Suprapubic skin (tissue), 4 donors: ENCODE data around the gene MYOM3. TPM values are rescaled to one million over a fixed set of nuclear protein-coding genes. Genes with fewer than 3 reads are reported as not detected.
A peak's percentile ranks its signal among the peaks of the same experiment; 100 is the strongest.

Source experiments
- DNase-seq, 2 donors: peaks; one replicate each; pipeline ENCODE4 v3.0.0-alpha.2; 2019; ENCODE audit warnings: low spot score in 2 of 2
- H3K27ac ChIP-seq: fragments of 200-600 bp; sonication (generic); one replicate; pipeline ENCODE4 v1.5.1; 2019
- H3K27me3 ChIP-seq: fragments of 200-600 bp; sonication (generic); one replicate; pipeline ENCODE4 v1.5.1; 2019
- H3K36me3 ChIP-seq: fragments of 200-600 bp; sonication (generic); one replicate; pipeline ENCODE4 v1.5.1; 2019
- H3K4me1 ChIP-seq: fragments of 200-600 bp; sonication (generic); one replicate; pipeline ENCODE4 v1.5.1; 2019
- H3K4me3 ChIP-seq: fragments of 200-600 bp; sonication (generic); one replicate; pipeline ENCODE4 v1.5.1; 2019; ENCODE audit warnings: mild to moderate bottlenecking
- H3K9me3 ChIP-seq: fragments of 200-600 bp; sonication (generic); one replicate; pipeline ENCODE4 v1.5.1; 2019
- EP300 ChIP-seq: sonication (generic); formaldehyde crosslinking; IDR thresholded peaks from one replicate; pipeline ENCODE4 v1.6.1; 2017; ENCODE audit warnings: antibody characterized with exemption
- POLR2A ChIP-seq, 2 donors: fragments of 450-650 bp; IDR thresholded peaks; one replicate each; pipeline ENCODE4 v1.6.1; 2017; ENCODE audit warnings: antibody characterized with exemption in 2 of 2, mild to moderate bottlenecking in 2 of 2, moderate library complexity in 2 of 2
- POLR2AphosphoS5 ChIP-seq, 3 donors: sonication (generic); formaldehyde crosslinking; IDR thresholded peaks; one replicate each; pipeline ENCODE4 v1.6.1; 2017; ENCODE audit warnings: antibody characterized with exemption in 3 of 3
- WGBS: methylation state at CpG from one replicate; pipeline ENCODE4 v1.1.5; 2018; 5-methylcytosine and 5-hydroxymethylcytosine counted together
- total RNA-seq, 4 donors: library from RNA; depleted of rRNA; stranded (reverse); fragments of >200 nt; gene quantifications; one replicate each; pipeline ENCODE4 v1.1.0, GENCODE V29; 2016
- TF ChIP-seq, protein P1 (sequence below), 2 donors: fragments of 200-600 bp in 1 of 2; fragments of 450-650 bp in 1 of 2; sonication (generic) in 1 of 2; IDR thresholded peaks; one replicate each; pipeline ENCODE4 v1.5.1; 2016 to 2019; ENCODE audit warnings: antibody characterized with exemption in 2 of 2, mild to moderate bottlenecking in 1 of 2, moderate library complexity in 1 of 2

MYOM3 gene
- total RNA-seq, 4 donors from 2014 or later, result 1.5 to 2.3 (median 2.1) TPM

DNA sequence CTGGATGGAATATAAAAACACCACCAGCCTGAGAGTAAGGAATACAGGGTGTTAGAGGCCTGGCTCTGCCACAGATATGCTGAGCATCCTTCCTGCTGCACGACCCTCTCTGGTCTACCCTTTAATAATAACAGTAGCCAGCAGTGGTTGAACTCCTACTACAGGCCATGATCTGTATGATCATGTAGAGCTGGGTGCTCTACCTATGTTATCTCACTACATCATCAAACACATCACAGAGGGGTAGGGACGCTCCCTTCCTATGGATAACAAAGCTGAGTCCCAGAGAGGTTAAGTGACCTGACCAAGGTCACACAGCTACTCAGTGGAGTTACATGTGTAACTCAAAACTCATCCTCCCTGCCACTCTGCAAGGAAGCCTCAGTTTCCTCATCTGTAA lies 13.0 kb upstream of the MYOM3 start:
- TF ChIP-seq, protein P1, sequence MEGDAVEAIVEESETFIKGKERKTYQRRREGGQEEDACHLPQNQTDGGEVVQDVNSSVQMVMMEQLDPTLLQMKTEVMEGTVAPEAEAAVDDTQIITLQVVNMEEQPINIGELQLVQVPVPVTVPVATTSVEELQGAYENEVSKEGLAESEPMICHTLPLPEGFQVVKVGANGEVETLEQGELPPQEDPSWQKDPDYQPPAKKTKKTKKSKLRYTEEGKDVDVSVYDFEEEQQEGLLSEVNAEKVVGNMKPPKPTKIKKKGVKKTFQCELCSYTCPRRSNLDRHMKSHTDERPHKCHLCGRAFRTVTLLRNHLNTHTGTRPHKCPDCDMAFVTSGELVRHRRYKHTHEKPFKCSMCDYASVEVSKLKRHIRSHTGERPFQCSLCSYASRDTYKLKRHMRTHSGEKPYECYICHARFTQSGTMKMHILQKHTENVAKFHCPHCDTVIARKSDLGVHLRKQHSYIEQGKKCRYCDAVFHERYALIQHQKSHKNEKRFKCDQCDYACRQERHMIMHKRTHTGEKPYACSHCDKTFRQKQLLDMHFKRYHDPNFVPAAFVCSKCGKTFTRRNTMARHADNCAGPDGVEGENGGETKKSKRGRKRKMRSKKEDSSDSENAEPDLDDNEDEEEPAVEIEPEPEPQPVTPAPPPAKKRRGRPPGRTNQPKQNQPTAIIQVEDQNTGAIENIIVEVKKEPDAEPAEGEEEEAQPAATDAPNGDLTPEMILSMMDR (IDR thresholded peaks at IDR 0.05), result no peak
- TF ChIP-seq POLR2AphosphoS5 (IDR thresholded peaks at IDR 0.05), result no peak
- no peak for TF ChIP-seq EP300
- no peak for TF ChIP-seq POLR2A (IDR thresholded peaks at IDR 0.05)
- WGBS, result 81% methylated on average over 2 of the region's 2 CpGs

DNA sequence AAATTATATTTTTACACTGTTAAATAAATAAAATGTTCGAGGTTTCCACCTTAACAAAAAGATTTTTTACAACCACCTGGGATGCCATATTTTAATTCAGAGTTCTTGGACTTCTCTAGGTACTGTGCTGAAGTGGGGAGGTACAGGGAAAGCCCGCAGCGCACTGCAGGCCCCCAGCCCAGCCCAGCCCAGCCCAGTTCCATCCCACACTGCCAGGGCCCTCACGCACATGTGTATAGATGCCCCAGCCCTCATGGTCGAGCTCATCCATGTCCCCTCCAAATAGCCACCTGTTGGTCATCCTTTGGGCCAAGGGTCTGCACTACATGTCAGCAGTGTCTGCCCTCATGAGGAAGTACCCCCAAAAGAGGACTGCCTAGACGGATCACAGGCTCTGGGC lies 11.7 kb upstream of the MYOM3 start:
- 84% methylated on average over 6 of the region's 6 CpGs for WGBS
- no peaks in the 10 kb centered on the region for H3K9me3 ChIP-seq
- peaks cover 30% of the 10 kb centered on the region for H3K4me1 ChIP-seq
- no peak for TF ChIP-seq EP300
- TF ChIP-seq POLR2AphosphoS5 (IDR thresholded peaks at IDR 0.05), result no peak
- TF ChIP-seq, protein P1 (IDR thresholded peaks at IDR 0.05), result no peak
- TF ChIP-seq POLR2A (IDR thresholded peaks at IDR 0.05), result no peak
- peaks cover 6% of the 10 kb centered on the region for H3K36me3 ChIP-seq
- DNase-seq, result no peak
- H3K27ac ChIP-seq, result no peak overlapping the region
- no peaks in the 10 kb centered on the region for H3K27me3 ChIP-seq
- no peak overlapping the region for H3K4me3 ChIP-seq

More for the DNA sequence above, 13.0 kb upstream of the MYOM3 start:
- Histone ChIP-seq H3K36me3 (peaks cover 6% of the 10 kb centered on the region), H3K27me3 (no peaks in the 10 kb centered on the region), H3K27ac (no peak overlapping the region), H3K4me1 (peaks cover 16% of the 10 kb centered on the region), H3K9me3 (no peaks in the 10 kb centered on the region), H3K4me3 (no peak overlapping the region)
- DNase-seq, result no peak

DNA sequence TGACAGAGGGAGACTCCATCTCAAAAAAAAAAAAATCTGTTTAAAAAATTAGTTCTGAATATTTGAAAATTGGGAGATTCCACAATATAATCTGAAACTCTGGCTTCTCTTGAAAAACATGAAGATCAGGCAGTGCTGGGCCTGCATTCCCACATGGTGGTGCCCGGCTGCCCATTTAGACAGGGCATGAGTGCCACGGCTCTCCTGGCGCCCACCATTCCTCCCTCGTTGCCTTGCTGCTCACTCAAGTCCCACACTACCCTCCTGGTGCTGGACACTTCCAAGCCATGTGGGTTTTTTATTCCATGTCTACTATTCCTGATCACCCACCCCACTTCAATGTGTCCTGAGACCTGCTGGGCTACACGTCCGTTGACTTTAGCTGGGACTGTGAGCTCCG lies 10.8 kb upstream of the MYOM3 start:
- H3K27ac ChIP-seq, result no peak overlapping the region
- peaks cover 6% of the 10 kb centered on the region for H3K36me3 ChIP-seq
- DNase-seq, result no peak
- H3K9me3 ChIP-seq, result no peaks in the 10 kb centered on the region
- H3K27me3 ChIP-seq, result no peaks in the 10 kb centered on the region
- H3K4me1 ChIP-seq, result peaks cover 38% of the 10 kb centered on the region
- WGBS, result 85% methylated on average over 7 of the region's 7 CpGs
- TF ChIP-seq EP300, result no peak
- no peak for TF ChIP-seq POLR2A (IDR thresholded peaks at IDR 0.05)
- TF ChIP-seq, protein P1 (IDR thresholded peaks at IDR 0.05), result no peak
- no peak for TF ChIP-seq POLR2AphosphoS5 (IDR thresholded peaks at IDR 0.05)
- H3K4me3 ChIP-seq, result no peak overlapping the region

DNA sequence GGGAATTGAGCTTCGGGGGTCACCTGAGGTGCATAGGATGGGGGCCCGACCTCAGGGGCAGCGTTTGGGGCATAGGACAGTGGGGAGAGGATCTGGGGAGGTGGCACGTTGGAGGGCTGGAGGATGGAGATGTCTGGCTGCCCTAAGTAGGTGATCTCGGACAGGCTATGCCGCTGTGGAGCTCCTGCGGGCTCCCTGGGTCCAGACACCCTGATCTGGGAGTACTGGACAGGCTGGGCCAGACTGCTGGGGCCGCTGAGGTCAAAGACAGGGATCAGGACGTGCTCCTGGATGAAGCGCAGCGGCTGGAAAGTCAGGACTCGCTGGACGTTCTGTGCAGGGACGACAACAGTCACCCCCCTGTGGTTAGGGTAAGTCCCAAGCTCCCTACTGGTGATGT lies 9.5 kb upstream of the MYOM3 start:
- TF ChIP-seq POLR2AphosphoS5 (IDR thresholded peaks at IDR 0.05) (no peak), POLR2A (IDR thresholded peaks at IDR 0.05) (no peak), EP300 (no peak)
- TF ChIP-seq, protein P1 (IDR thresholded peaks at IDR 0.05), result no peak
- H3K27ac ChIP-seq, result no peak overlapping the region
- no peak overlapping the region for H3K4me3 ChIP-seq
- no peak for DNase-seq
- H3K36me3 ChIP-seq, result no peaks in the 10 kb centered on the region
- H3K4me1 ChIP-seq, result peaks cover 44% of the 10 kb centered on the region
- no peaks in the 10 kb centered on the region for H3K27me3 ChIP-seq
- H3K9me3 ChIP-seq, result no peaks in the 10 kb centered on the region
- 84% methylated on average over 14 of the region's 14 CpGs for WGBS

DNA sequence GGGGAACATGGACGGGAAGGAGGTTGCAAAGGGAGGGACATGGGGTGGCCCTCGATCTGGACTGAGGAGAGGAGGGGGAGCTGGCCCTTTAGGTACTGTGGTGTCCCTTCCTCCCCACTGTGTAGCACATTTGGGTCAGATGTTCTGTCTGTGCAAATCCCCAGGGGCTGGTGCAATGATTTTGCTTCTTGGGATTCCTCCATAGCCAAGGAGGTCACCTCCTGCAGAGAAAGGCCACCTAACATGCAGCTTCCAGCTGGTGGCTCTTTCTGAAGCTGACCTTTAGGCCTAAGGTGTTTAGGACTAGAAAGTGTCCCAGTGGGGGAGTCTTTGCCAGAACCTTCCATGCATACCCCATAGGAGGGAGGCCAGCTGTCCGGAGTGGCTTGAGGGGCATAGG lies 9.0 kb upstream of the MYOM3 start:
- TF ChIP-seq POLR2A (IDR thresholded peaks at IDR 0.05), result no peak
- TF ChIP-seq, protein P1 (IDR thresholded peaks at IDR 0.05), result no peak
- no peak for TF ChIP-seq EP300
- no peak for TF ChIP-seq POLR2AphosphoS5 (IDR thresholded peaks at IDR 0.05)
- H3K9me3 ChIP-seq, result no peaks in the 10 kb centered on the region
- H3K27me3 ChIP-seq, result no peaks in the 10 kb centered on the region
- 100% methylated on average over 1 of the region's 3 CpGs for WGBS
- no peaks in the 10 kb centered on the region for H3K36me3 ChIP-seq
- no peak overlapping the region for H3K4me3 ChIP-seq
- H3K27ac ChIP-seq, result peak overlapping the region; percentile 66
- no peak for DNase-seq
- H3K4me1 ChIP-seq, result peaks cover 44% of the 10 kb centered on the region
